Tibial nerve (tissue), 4 donors: ENCODE data around the gene EIF2S3. TPM values are rescaled to one million over a fixed set of nuclear protein-coding genes. Genes with fewer than 3 reads are reported as not detected.
"Not testable (repeated sequence)": the region's sequence is repeated elsewhere in the genome, so short reads cannot be mapped to it uniquely, and the experiment has no call there.

Source experiments
- DNase-seq, 2 donors: peaks; one replicate each; pipeline ENCODE4 v3.0.0-alpha.2; 2019; ENCODE audit warnings: low spot score in 2 of 2
- H3K27ac ChIP-seq, 4 donors: fragments of 200-600 bp; sonication (generic) in 3 of 4; one replicate each; pipeline ENCODE4 v1.5.1; 2017 to 2019; ENCODE audit warnings: mild to moderate bottlenecking in 1 of 4
- H3K27me3 ChIP-seq, 2 donors: fragments of 200-600 bp; sonication (generic) in 1 of 2; one replicate each; pipeline versions ENCODE4 v1.5.1 to v1.6.0; 2017 to 2019
- H3K36me3 ChIP-seq, 3 donors: fragments of 200-600 bp; sonication (generic); one replicate each; pipeline ENCODE4 v1.5.1; 2018 to 2019
- H3K4me1 ChIP-seq, 4 donors: fragments of 200-600 bp; sonication (generic) in 3 of 4; one replicate each; pipeline ENCODE4 v1.5.1; 2017 to 2019
- H3K4me3 ChIP-seq, 4 donors: fragments of 200-600 bp; sonication (generic) in 3 of 4; one replicate each; pipeline ENCODE4 v1.5.1; 2017 to 2019; ENCODE audit warnings: mild to moderate bottlenecking in 1 of 4, moderate library complexity in 1 of 4
- H3K9me3 ChIP-seq, 4 donors: fragments of 200-600 bp; sonication (generic) in 3 of 4; one replicate each; pipeline ENCODE4 v1.5.1; 2017 to 2019
- EP300 ChIP-seq, 2 donors: sonication (generic); formaldehyde crosslinking; IDR thresholded peaks; one replicate each; pipeline ENCODE4 v1.6.1; 2017; ENCODE audit warnings: antibody characterized with exemption in 2 of 2, mild to moderate bottlenecking in 1 of 2
- POLR2A ChIP-seq, 2 donors: fragments of 450-650 bp; IDR thresholded peaks; one replicate each; pipeline ENCODE4 v1.6.1; 2017; ENCODE audit warnings: antibody characterized with exemption in 2 of 2, mild to moderate bottlenecking in 2 of 2, moderate library complexity in 2 of 2
- WGBS, 2 donors: methylation state at CpG; one replicate each; pipeline ENCODE4 v1.1.5; 2018; 5-methylcytosine and 5-hydroxymethylcytosine counted together
- total RNA-seq, 4 donors: library from RNA; depleted of rRNA; stranded (reverse); fragments of >200 nt; gene quantifications; one replicate each; pipeline ENCODE4 v1.1.0, GENCODE V29; 2016
- TF ChIP-seq, protein P1 (sequence below), 5 experiments: fragments of 200-600 bp in 3 of 5; fragments of 450-650 bp in 2 of 5; sonication (generic) in 3 of 5; IDR thresholded peaks; one replicate each; pipeline ENCODE4 v1.5.1; 2016 to 2019; ENCODE audit warnings: antibody characterized with exemption in 5 of 5, mild to moderate bottlenecking in 3 of 5, moderate library complexity in 2 of 5

EIF2S3 gene
- total RNA-seq, 4 donors from 2014 or later = 62.4 to 77.2 (median 76.4) TPM

DNA sequence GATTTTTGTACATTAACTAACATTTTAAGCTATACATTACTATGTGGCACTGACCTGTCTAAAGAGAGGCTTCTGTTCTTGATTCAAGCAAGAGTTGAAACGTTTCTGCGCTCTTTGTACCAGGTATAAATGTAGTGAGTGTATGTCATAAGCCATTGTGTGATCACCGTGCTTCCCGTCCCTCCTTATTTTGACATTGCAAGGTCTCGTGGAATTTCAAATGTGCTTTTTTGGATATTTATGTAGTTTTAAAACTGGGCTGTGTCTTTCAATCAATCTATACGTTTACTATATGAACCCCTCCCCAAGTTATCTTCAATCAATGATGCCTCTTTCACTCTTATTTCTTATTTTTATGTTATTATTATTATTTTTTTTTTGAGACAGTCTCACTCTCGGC lies 27.7 kb upstream of the EIF2S3 start, which contains the start of gene KLHL15:
Gene KLHL15 (minus strand): TSS at position 101 of the 400 bp plus-strand sequence. CDS start 20,493 bp downstream, outside the sequence.
- TF ChIP-seq POLR2A (IDR thresholded peaks at IDR 0.05) (no peak), EP300 (IDR thresholded peaks at IDR 0.05) (no peak)
- TF ChIP-seq, protein P1, sequence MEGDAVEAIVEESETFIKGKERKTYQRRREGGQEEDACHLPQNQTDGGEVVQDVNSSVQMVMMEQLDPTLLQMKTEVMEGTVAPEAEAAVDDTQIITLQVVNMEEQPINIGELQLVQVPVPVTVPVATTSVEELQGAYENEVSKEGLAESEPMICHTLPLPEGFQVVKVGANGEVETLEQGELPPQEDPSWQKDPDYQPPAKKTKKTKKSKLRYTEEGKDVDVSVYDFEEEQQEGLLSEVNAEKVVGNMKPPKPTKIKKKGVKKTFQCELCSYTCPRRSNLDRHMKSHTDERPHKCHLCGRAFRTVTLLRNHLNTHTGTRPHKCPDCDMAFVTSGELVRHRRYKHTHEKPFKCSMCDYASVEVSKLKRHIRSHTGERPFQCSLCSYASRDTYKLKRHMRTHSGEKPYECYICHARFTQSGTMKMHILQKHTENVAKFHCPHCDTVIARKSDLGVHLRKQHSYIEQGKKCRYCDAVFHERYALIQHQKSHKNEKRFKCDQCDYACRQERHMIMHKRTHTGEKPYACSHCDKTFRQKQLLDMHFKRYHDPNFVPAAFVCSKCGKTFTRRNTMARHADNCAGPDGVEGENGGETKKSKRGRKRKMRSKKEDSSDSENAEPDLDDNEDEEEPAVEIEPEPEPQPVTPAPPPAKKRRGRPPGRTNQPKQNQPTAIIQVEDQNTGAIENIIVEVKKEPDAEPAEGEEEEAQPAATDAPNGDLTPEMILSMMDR (IDR thresholded peaks at IDR 0.05) = no peak
- peak within 1 kb of the TSS; percentile 74 to 84 (median 80) for H3K4me3 ChIP-seq
- WGBS, 2 donors = 79 to 87% methylated on average over 7 of the region's 7 CpGs
- H3K4me1 ChIP-seq = no peaks in the 10 kb centered on the region
- no peaks in the 10 kb centered on the region for H3K36me3 ChIP-seq
- no peaks in the 10 kb centered on the region for H3K9me3 ChIP-seq
- H3K27ac ChIP-seq = peak within 1 kb of the TSS; percentile 96 to 98 (median 97)
- peaks cover 0 to 6% of the 10 kb centered on the region in 2 donors for H3K27me3 ChIP-seq
- no peak for DNase-seq

DNA sequence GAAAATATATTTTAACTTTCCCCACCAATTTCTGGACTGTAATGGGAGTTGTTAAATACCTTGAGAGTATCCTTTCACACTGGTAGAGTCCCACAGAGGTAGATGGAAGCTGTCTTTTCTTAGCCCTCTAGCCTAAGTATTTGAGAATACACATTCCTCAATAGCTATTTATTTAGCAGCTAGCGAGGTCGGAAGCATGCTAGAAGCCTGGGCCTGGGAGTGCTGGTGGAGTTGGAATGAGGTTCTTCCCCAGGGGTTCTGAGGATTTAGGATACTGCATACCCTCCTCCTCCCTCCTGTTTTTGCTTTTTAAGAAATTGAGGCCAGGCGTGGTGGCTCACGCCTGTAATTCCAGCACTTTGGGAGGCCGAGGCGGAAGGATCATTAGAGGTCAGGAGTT lies 26.8 kb upstream of the EIF2S3 start:
- peaks cover 0 to 6% of the 10 kb centered on the region in 2 donors for H3K27me3 ChIP-seq
- H3K4me3 ChIP-seq = no peak overlapping the region
- no peaks in the 10 kb centered on the region for H3K9me3 ChIP-seq
- no peaks in the 10 kb centered on the region for H3K36me3 ChIP-seq
- no peak for DNase-seq
- no peak overlapping the region for H3K27ac ChIP-seq
- TF ChIP-seq, protein P1 (IDR thresholded peaks at IDR 0.05) = no peak
- TF ChIP-seq POLR2A (IDR thresholded peaks at IDR 0.05) (no peak), EP300 (IDR thresholded peaks at IDR 0.05) (no peak)
- H3K4me1 ChIP-seq = no peaks in the 10 kb centered on the region
- WGBS, 2 donors = 81 to 95% methylated on average over 6 of the region's 6 CpGs

DNA sequence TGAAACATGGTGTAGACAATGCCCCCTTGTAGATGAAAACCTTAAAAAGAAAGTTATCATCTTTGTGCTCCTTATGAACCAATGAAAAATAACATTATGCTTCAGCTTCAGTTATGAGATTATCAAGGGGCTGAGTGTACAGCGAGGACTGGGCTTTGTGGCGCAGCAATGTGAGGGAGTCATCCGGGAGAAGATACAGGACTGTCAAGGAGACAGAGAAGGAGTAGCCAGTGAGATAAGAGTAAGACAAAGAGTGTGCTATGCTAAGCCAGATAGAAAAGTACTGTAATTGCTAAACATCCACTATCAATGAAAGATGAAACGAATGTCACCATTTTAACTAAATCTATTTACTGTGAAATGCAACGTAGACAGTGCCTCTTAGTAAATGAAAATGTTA lies 24.2 kb upstream of the EIF2S3 start:
- no peak overlapping the region for H3K4me3 ChIP-seq
- WGBS, 2 donors = 79 to 83% methylated on average over 5 of the region's 5 CpGs
- no peaks in the 10 kb centered on the region for H3K9me3 ChIP-seq
- no peaks in the 10 kb centered on the region for H3K4me1 ChIP-seq
- TF ChIP-seq POLR2A (IDR thresholded peaks at IDR 0.05) (no peak), EP300 (IDR thresholded peaks at IDR 0.05) (no peak)
- TF ChIP-seq, protein P1 (IDR thresholded peaks at IDR 0.05) = no peak
- peaks cover 0 to 6% of the 10 kb centered on the region in 2 donors for H3K27me3 ChIP-seq
- no peaks in the 10 kb centered on the region for H3K36me3 ChIP-seq
- no peak overlapping the region for H3K27ac ChIP-seq
- DNase-seq = no peak

DNA sequence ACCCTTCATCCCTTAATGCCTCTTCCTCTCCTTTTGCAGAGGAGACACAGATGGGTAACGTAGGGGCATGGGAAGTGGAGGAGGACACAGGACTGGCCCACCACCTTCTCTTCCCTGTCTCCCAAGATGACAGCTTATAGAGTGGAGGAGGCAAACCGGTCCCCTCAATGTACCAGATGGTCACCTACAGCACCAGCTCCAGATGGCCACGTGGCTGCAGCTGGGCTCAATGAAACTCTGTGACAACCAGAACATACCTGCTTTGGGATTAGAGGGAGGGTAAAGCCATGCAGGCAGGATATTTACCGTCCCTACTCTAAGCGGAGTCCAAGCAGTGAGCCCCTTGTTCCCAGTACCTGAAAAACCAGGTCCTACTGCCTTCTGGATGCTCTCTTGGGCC lies 20.3 kb upstream of the EIF2S3 start:
- H3K9me3 ChIP-seq = no peaks in the 10 kb centered on the region
- no peak overlapping the region for H3K27ac ChIP-seq
- no peaks in the 10 kb centered on the region for H3K36me3 ChIP-seq
- DNase-seq = no peak
- no peak overlapping the region for H3K4me3 ChIP-seq
- peaks cover 0 to 15% of the 10 kb centered on the region in 2 donors for H3K27me3 ChIP-seq
- WGBS, 2 donors = 60 to 66% methylated on average over 5 of the region's 5 CpGs
- no peak for TF ChIP-seq POLR2A (IDR thresholded peaks at IDR 0.05)
- TF ChIP-seq, protein P1 (IDR thresholded peaks at IDR 0.05) = no peak
- no peak for TF ChIP-seq EP300 (IDR thresholded peaks at IDR 0.05)
- no peaks in the 10 kb centered on the region for H3K4me1 ChIP-seq

DNA sequence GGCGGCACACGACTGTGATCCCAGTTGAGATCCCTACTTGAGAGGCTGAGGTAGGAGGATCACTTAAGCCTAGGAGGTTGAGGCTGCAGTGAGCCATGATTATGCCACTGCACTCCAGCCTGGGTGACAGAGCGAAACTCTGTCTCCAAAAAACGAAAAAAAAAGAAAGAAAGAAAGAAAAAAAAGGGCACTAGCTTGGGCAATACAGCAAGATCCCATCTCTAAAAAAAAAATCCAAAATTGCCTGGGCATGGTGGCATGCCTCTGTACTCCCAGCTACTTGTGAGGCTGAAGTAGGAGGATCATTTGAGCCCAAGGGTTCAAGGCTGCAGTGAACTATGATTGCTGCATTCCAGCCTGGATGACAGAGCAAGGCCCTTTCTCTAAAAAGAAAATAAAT lies 17.0 kb upstream of the EIF2S3 start:
- Histone ChIP-seq H3K9me3 (no peaks in the 10 kb centered on the region), H3K4me1 (no peaks in the 10 kb centered on the region), H3K4me3 (no peak overlapping the region), H3K36me3 (no peaks in the 10 kb centered on the region), H3K27me3 (peaks cover 0 to 18% of the 10 kb centered on the region in 2 donors), H3K27ac (no peak overlapping the region)
- TF ChIP-seq, protein P1 (IDR thresholded peaks at IDR 0.05) = no peak
- no peak for DNase-seq
- WGBS, 2 donors = 77 to 81% methylated on average over 4 of the region's 4 CpGs

DNA sequence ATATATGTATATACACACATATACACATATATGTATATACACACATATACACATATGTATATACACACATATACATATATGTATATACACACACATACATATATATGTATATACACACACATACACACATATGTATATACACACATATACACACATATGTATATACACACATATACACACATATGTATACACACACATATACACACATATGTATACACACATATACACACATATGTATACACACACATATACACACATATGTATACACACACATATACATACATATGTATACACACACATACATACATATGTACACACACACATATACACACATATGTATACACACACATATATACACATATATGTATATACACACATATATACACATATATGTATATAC lies 8.7 kb upstream of the EIF2S3 start:
- H3K36me3 ChIP-seq, H3K27me3 ChIP-seq, H3K27ac ChIP-seq, H3K4me1 ChIP-seq, DNase-seq, H3K4me3 ChIP-seq, H3K9me3 ChIP-seq: not testable (repeated sequence)

DNA sequence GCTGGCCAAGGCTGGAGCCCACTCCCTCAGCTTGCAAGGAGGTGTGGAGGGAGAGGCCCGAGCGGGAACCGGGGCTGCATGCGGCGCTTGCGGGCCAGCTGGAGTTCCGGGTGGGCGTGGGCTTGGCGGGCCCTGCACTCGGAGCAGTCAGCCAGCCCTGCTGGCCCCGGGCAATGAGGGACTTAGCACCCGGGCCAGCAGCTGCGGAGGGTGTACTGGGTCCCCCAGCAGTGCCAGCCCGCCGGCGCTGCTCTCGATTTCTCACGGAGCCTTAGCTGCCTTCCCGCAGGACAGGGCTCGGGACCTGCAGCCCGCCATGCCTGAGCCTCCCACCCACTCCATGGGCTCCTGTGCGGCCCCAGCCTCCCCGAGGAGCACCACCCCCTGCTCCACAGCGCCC lies 5.1 kb upstream of the EIF2S3 start:
- not testable (repeated sequence) for H3K4me3 ChIP-seq, H3K27me3 ChIP-seq, H3K36me3 ChIP-seq, H3K4me1 ChIP-seq, H3K27ac ChIP-seq, H3K9me3 ChIP-seq, DNase-seq
- WGBS, 2 donors = 84% methylated on average over 7 of the region's 24 CpGs; no CpG with 5 or more reads in 1 of the 2 donors

DNA sequence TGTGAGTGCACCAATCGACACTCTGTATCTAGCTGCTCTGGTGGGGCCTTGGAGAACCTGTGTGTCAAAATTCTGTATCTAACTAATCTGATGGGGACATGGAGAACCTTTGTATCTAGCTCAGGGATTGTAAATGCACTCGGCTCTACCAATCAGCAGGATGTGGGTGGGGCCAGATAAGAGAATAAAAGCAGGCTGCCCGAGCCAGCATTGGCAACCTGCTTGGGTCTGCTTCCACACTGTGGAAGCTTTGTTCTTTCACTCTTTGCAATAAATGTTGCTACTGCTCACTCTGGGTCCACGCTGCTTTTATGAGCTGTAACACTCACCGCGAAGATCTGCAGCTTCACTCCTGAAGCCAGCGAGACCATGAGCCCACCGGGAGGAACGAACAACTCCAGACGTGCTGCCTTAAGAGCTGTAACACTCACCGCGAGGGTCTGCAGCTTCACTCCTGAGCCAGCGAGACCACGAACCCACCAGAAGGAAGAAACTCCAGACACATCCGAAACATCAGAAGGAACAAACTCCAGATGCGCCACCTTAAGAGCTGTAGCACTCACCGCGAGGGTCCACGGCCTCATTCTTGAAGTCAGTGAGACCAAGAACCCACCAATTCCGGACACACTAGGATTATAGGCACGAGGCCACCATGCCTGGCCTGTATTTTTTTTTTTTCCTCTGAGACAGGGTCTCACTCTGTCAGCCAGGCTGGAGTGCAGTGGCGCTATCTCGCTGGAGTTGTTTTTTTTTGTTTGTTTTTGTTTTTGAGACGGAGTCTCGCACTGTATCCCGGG lies 4.0 kb upstream of the EIF2S3 start:
- H3K9me3 ChIP-seq, H3K27me3 ChIP-seq, H3K36me3 ChIP-seq, H3K27ac ChIP-seq, H3K4me3 ChIP-seq, DNase-seq, H3K4me1 ChIP-seq: not testable (repeated sequence)
- WGBS, 2 donors = 64 to 73% methylated on average over 17 to 26 of the region's 26 CpGs
